ENCODE results near the gene AGAP2.

Gene AGAP2

DNA sequence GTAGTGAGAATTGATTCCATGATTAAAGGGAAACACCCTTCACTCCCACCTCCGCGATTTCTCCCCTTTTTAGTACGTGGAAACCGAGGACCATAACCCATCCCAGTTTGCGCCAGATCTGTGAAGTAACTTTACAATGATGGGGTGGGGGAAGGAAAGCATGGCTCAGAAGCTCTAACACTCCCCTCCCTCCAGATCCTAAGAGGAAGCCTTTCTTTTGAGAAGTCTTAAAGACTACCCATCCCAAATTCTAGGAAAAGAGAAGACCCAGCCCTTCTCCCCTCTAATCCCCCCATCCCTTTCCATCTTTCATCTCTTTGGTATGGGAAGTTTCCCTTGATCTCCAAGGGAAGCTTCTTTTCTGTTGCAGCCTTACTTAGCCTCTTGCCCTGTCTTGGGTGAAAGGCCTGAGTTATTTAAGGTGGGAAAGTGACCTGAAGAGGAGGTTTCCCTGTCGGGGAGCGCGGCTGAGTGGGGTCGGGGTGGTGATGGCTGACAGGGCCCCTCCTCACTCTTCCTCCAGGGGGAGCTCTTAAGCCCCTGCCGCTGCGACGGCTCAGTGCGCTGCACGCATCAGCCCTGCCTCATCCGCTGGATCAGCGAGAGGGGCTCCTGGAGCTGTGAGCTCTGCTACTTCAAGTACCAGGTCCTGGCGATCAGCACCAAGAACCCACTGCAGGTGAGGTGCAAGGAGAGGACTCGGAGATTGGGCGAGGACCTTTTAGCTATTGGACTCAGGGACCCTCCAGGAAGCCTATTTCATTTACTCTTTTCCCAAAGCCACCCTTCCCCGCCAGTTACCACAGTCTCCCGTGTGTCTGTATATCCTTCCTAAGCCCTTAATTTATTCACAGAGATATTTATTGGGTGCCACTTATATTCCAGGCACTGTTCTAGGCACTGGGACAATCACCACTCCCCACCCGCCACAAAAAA lies 18.1 kb upstream of the AGAP2 start:
- Histone ChIP-seq H3K27ac (no peak overlapping the region), H3K4me3 (peak overlapping the region; percentile 8)
- no peak for DNase-seq (ENCODE audit: low spot score)
- TF ChIP-seq, protein P1, sequence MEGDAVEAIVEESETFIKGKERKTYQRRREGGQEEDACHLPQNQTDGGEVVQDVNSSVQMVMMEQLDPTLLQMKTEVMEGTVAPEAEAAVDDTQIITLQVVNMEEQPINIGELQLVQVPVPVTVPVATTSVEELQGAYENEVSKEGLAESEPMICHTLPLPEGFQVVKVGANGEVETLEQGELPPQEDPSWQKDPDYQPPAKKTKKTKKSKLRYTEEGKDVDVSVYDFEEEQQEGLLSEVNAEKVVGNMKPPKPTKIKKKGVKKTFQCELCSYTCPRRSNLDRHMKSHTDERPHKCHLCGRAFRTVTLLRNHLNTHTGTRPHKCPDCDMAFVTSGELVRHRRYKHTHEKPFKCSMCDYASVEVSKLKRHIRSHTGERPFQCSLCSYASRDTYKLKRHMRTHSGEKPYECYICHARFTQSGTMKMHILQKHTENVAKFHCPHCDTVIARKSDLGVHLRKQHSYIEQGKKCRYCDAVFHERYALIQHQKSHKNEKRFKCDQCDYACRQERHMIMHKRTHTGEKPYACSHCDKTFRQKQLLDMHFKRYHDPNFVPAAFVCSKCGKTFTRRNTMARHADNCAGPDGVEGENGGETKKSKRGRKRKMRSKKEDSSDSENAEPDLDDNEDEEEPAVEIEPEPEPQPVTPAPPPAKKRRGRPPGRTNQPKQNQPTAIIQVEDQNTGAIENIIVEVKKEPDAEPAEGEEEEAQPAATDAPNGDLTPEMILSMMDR (IDR thresholded peaks at IDR 0.05): no peak

DNA sequence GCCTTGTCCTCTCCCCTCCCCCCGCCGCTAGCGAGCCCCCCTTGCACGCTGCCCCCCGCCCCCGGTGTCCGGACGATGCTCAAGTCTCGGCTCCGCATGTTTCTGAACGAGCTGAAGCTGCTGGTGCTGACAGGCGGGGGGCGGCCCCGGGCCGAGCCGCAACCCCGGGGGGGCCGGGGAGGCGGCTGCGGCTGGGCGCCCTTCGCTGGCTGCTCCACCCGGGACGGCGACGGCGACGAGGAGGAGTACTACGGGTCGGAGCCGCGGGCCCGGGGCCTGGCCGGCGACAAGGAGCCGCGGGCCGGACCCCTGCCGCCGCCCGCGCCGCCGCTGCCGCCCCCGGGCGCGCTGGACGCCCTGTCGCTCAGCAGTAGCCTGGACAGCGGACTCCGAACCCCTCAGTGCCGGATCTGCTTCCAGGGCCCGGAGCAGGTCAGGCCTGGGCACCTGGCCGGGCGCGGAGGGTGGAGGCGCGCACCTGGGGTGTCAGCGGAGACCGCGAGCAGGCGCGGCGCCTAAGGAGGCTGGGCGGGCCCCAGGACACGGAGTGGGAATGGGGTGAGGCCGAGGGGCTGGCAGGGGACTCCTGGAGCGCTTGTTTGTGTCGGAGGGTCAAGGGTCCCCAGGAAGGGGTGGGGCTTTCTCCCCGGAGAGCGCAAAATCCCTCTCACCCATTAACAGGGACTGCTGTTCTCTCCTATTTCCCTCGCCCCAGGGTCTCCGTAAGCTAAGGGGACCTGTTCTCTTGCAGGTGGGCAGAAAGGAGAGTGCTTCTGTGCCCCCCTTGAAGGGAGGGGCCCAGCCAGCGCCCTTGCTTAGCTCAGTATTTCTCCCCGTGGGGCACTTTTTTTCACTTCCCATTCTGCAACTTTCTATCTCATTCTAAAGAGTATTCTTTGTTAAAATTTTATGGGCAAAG lies 17.2 kb upstream of the AGAP2 start:
- Histone ChIP-seq H3K4me3 (peak overlapping the region; percentile 89), H3K27ac (peak overlapping the region in 1 of 2 donors; percentile 64)
- TF ChIP-seq, protein P1 (IDR thresholded peaks at IDR 0.05): no peak
- DNase-seq (ENCODE audit: low spot score): no peak

DNA sequence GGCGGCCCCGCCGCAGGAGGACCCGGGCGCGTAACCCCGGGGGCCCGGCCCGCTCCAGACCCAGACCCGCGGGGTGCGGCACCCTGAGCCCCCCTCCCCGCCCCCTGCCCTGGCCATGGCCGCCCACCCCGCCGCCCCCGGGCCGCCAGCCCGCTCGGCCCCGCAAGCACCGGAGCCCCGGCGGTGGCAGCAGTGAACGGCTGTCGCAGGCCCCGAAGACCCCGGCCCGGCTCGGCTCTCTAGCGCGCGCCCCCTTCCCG lies 16.6 kb upstream of the AGAP2 start:
- TF ChIP-seq, protein P1 (IDR thresholded peaks at IDR 0.05): no peak
- no peak for DNase-seq (ENCODE audit: low spot score)
- Histone ChIP-seq H3K27ac (peak overlapping the region in 1 of 2 donors; percentile 64), H3K4me3 (peak overlapping the region; percentile 89)

DNA sequence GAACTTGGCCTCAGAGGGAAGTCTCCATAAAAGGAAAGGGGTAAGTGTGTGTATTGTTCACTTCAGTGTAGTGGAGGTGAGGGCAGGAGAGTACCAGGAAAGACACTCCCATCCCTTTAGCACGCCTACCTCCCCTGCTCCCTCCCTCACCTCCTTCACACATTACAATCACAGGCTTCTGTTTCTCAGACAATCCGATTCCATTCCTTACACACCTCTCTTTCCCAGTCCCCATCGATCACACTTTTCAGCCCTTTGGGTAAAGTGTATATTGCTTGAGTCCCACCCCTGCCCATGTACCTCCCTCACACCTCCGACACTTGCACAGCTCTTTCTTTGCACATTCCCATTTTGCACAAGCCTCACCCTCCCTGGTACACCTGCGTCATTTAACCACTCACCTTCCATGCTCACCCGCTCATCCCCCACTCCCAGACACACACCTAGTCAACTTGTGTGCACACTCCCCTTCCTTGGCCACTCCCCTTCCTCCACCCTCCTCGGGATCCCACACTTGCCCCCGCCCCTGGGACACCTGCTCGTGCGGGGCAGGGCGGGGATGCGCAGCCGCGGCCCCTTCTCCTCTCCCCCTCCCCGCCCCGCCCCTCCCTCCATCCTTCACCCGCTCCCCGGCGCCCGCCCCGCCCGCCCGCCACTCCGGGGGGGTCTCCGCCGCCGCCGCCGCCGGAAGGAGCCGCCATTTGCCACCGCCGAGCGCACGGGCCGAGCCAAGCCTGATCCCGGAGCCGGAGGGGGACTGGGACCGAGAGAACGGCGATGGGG lies 16.1 kb upstream of the AGAP2 start, which contains the start of gene MARCHF9:
Gene MARCHF9 (plus strand): TSS at position 693 of the 783 bp plus-strand sequence. CDS start 426 bp downstream, outside the sequence.
- TF ChIP-seq, protein P1 (IDR thresholded peaks at IDR 0.05): no peak
- peak within 1 kb of the TSS in 1 of 2 donors; percentile 64 for H3K27ac ChIP-seq
- peak within 1 kb of the TSS; percentile 89 for H3K4me3 ChIP-seq
- DNase-seq (ENCODE audit: low spot score): no peak

DNA sequence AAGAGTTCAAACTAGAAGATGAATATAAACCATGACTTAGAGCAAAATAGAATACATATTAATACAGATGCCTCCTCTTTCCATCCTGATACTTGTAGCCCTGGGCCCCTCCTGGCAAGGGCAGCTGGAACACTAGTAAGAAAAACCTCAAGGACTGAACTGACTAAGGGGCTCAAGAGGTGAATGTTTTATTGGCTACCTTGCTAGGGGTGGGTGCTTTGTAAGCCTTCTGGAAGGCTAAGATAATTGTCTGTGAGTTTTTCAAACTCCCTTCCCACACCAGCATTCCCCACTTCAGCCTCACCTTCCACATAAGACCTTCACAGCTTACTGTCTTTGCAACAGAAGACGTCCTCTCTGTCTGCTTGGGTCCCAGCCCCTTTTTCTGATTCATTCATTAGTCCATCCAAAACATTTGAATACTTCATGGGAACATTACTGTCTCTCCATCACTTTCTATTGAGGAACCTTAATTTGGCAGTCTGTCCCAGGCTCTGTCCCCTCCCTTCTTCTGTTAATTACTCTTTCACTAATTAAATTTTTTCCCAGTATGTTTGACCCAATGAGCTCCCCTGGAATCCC lies 15.3 kb upstream of the AGAP2 start:
- Histone ChIP-seq H3K4me3 (no peak overlapping the region), H3K27ac (no peak overlapping the region)
- DNase-seq (ENCODE audit: low spot score): no peak
- TF ChIP-seq, protein P1 (IDR thresholded peaks at IDR 0.05): no peak

DNA sequence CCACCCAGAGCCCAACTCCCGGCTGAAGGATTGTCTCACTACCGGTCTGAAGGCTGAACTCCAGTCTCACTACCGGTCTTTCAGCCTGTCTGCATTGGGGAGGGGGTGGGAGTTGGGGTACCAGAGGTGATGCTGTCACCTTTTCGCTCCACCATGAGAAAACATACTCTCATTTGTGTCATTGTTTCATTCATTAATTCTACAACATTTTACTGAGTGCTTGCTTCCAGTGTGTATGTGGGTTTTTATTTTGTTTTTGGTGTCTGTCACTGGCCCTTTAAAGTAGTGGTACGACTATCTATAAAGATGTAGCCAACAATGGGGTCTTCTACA lies 14.1 kb upstream of the AGAP2 start:
- H3K4me3 ChIP-seq: peak overlapping the region; percentile 80

More for the DNA sequence above, 14.1 kb upstream of the AGAP2 start:
- peak overlapping the region; percentile 54 to 91 for H3K27ac ChIP-seq
- no peak for DNase-seq (ENCODE audit: low spot score)
- TF ChIP-seq, protein P1 (IDR thresholded peaks at IDR 0.05): no peak
